Activated CD4-positive, alpha-beta T cell treated with anti-CD3 and anti-CD28 coated beads for 36 hours (primary cell): Measurements from ENCODE around the gene TSPAN1. TPM values are rescaled to one million over a fixed set of nuclear protein-coding genes. Genes with fewer than 3 reads are reported as not detected.

Source experiments
- ATAC-seq: fragments of 200-7000 bp; cut with Tn5 transposase; one replicate; pipeline ENCODE4 v1.10.0; 2021; ENCODE audit warnings: mild to moderate bottlenecking, moderate library complexity
- CTCF ChIA-PET: fragments of 350-600 bp; sonication (Branson Sonifier 250); formaldehyde crosslinking; loops from one replicate; lab custom pipeline; 2021; ENCODE audit warnings: antibody characterized with exemption; lab: Charles Lee
- POLR2A ChIA-PET: fragments of 350-600 bp; sonication (Branson Sonifier 250); formaldehyde crosslinking; loops from one replicate; lab custom pipeline; 2021; ENCODE audit warnings: antibody characterized with exemption, inconsistent platforms; lab: Charles Lee
- DNase-seq: peaks from one replicate; pipeline ENCODE4 v3.0.0-alpha.2; 2020
- H3K27ac Mint-ChIP-seq: one replicate; pipeline ENCODE4 v1.8.0; 2021; ENCODE audit warnings: mixed read lengths
- H3K27me3 Mint-ChIP-seq: one replicate; pipeline ENCODE4 v1.8.0; 2021; ENCODE audit warnings: mixed read lengths
- H3K36me3 Mint-ChIP-seq: one replicate; pipeline ENCODE4 v1.8.0; 2021; ENCODE audit warnings: low read depth, mixed read lengths
- H3K4me1 Mint-ChIP-seq: one replicate; pipeline ENCODE4 v1.8.0; 2021; ENCODE audit warnings: mixed read lengths
- H3K4me3 Mint-ChIP-seq: one replicate; pipeline ENCODE4 v1.8.0; 2021; ENCODE audit warnings: mild to moderate bottlenecking, moderate library complexity, mixed read lengths
- H3K9me3 Mint-ChIP-seq: one replicate; pipeline ENCODE4 v1.8.0; 2021; ENCODE audit warnings: low read depth, mixed read lengths
- intact Hi-C, 2 experiments: fragments of 100-400 bp; cut with DNase I in 1 of 2; cut with micrococcal nuclease in 1 of 2; formaldehyde crosslinking; loops; one replicate each; pipeline versions ENCODE4 v1.14.2 to v1.15.1; 2022 to 2024; cut with DNase I, micrococcal nuclease
- total RNA-seq, 2 experiments: library from RNA; stranded (reverse); gene quantifications; one replicate each; pipeline ENCODE4 v1.2.3, GENCODE V29; 2021

TSPAN1 gene
- total RNA-seq, 2 experiments from 2014 or later, result not detected

DNA sequence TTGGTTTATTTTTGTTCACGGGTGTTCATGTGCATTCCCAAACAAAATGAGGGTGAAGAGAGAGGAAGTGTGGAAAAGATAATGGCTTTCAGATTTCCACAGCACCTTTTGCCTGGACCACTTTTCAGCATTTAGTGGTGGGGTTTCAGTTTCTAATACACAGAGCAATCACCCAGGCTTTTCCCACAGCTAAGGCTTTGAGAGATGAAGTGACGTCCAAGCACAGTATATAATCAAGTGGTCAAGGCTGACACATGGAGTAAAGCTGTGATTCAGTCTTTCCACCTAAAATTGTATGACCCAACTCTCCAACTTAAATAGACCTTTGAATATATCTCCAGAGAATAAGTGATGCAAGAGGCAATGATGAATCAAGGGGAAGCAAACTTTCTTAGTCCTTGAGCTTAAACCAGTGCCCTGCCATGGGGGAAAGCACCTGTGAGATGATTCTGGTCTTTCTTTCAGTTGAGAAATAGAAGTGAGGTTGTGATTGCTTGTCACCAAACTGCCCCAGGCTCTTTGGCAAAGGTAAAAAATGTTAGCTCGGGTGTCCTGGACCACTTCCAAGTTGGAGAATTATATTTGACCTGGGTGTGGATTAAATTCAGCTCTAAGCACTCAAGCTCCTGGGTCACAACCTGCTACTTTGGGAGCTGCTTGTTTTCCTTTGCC is 40.1 kb upstream of the TSPAN1 start:
- intact Hi-C loops, result loop anchor here (5.0 kb wide), 3 partner anchors 37 to 447 kb away; partner anchors contain the start of genes GPBP1L1 (in 1 of the 2), MAST2 (in 1 of the 2) and TMEM69 (in 1 of the 2)
- peaks cover 40% of the 10 kb centered on the region for H3K27me3 Mint-ChIP-seq
- DNase-seq (peak; percentile 8), ATAC-seq (no peak)
- H3K36me3 Mint-ChIP-seq, result no peaks in the 10 kb centered on the region
- no peak overlapping the region for H3K4me3 Mint-ChIP-seq
- POLR2A ChIA-PET, result no interaction called here
- no peak overlapping the region for H3K27ac Mint-ChIP-seq
- CTCF ChIA-PET, result interaction anchor here (0.6 to 1.6 kb wide), 6 partner anchors 47 to 204 kb away, joined by 3 to 4 read pairs (median 4); no protein-coding TSS in a partner anchor
- H3K4me1 Mint-ChIP-seq, result peaks cover 21% of the 10 kb centered on the region
- H3K9me3 Mint-ChIP-seq, result no peaks in the 10 kb centered on the region

DNA sequence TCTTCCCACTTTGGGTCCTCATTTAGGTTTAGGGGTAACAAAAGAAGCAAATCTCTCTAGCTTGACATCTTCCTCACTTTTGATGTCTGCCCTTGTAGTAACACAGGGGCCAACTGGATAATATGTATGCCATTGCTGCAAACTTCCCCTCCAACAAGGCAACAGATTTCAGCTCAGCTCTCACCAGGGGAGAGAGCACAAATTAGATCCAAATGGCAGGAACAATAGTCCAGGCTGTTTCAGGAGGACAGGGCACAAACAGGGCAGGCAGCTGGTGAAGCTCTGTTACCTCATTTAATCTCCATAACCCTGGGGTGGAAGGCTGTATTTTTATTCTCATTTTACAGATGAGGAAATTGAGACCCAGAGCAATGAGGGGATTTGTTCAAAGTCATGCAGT is 38.2 kb upstream of the TSPAN1 start:
- intact Hi-C loops, result no loop called here
- Mint-ChIP-seq H3K4me3 (no peak overlapping the region), H3K27me3 (peaks cover 26% of the 10 kb centered on the region), H3K36me3 (no peaks in the 10 kb centered on the region), H3K27ac (no peak overlapping the region), H3K9me3 (no peaks in the 10 kb centered on the region), H3K4me1 (peaks cover 15% of the 10 kb centered on the region)
- ATAC-seq (no peak), DNase-seq (no peak)
- POLR2A ChIA-PET, result no interaction called here
- CTCF ChIA-PET, result no interaction called here

DNA sequence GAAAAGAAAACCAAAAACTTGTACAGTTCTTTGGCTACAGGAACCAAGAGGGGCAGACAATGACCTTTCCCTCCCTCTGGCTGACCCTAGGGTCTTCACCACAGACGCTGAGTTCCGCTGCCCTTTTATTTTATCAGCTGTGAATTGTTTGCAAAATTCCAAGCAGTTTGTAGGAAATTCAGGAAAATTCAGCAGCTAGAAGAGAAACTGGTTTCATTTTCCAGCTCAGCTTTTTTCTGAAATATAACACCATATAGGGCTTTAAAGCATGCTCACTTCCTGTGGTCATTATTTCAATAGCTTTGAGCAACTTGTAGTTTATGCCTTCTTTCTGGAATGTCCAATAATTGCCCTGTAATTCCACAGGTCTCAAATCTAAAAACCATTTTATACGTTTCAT is 37.0 kb upstream of the TSPAN1 start:
- Mint-ChIP-seq H3K27ac (no peak overlapping the region), H3K36me3 (no peaks in the 10 kb centered on the region), H3K4me3 (no peak overlapping the region), H3K4me1 (peaks cover 10% of the 10 kb centered on the region), H3K9me3 (no peaks in the 10 kb centered on the region), H3K27me3 (peaks cover 18% of the 10 kb centered on the region)
- intact Hi-C loops, result no loop called here
- DNase-seq (no peak), ATAC-seq (no peak)
- ChIA-PET CTCF (interaction anchor here (0.6 kb wide), 1 partner anchor 10 kb away, joined by 3 read pairs; no protein-coding TSS in a partner anchor), POLR2A (no interaction called here)

DNA sequence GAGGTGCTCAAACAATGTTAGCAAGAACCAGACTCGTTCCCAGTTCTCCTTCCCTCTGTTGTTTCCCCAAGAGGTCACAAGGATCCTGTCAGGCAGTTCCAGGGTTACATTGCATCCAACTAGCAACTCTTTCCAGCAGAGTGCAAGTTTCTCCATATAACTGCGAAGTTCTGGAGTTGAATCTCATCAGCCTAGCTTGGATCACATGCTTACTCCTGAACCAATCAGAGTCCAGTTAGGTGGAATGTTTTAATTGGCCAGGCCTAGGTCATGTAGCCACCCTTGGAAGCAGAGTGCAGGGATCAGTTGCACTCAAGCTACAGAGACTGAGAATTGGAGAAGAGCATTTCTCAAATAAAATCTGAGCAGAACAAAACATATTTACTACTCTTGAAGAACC is 26.6 kb upstream of the TSPAN1 start:
- H3K4me1 Mint-ChIP-seq, result no peaks in the 10 kb centered on the region
- H3K27ac Mint-ChIP-seq, result no peak overlapping the region
- ChIA-PET CTCF (interaction anchor here (0.7 to 1.0 kb wide), 2 partner anchors 11 to 110 kb away, joined by 3 to 4 read pairs; no protein-coding TSS in a partner anchor), POLR2A (no interaction called here)
- no peak overlapping the region for H3K4me3 Mint-ChIP-seq
- H3K27me3 Mint-ChIP-seq, result no peaks in the 10 kb centered on the region
- no peaks in the 10 kb centered on the region for H3K36me3 Mint-ChIP-seq
- H3K9me3 Mint-ChIP-seq, result no peaks in the 10 kb centered on the region
- intact Hi-C loops, result no loop called here
- no peak for DNase-seq
- ATAC-seq, result no peak

DNA sequence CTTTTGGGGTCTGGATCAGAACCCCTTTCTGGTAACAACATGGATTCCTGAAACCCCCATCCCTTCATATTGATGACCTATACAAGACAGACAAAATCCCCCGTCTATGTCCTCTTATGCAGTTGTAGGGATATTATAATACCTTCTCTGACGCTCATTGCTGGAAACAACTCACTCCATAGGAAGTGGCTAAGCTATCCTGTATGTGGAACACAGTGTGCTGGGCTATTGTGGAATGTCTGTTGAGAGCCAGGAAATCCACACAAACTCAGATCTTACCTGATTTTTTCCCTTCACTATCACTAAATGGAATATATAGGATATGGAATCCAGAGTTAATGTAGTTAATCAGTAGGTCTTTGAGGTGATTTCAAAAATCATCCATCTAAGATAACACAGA is 24.8 kb upstream of the TSPAN1 start:
- Mint-ChIP-seq H3K27me3 (no peaks in the 10 kb centered on the region), H3K36me3 (no peaks in the 10 kb centered on the region), H3K27ac (no peak overlapping the region), H3K4me3 (no peak overlapping the region), H3K9me3 (no peaks in the 10 kb centered on the region), H3K4me1 (no peaks in the 10 kb centered on the region)
- DNase-seq (no peak), ATAC-seq (no peak)
- ChIA-PET POLR2A (no interaction called here), CTCF (no interaction called here)
- intact Hi-C loops, result no loop called here

DNA sequence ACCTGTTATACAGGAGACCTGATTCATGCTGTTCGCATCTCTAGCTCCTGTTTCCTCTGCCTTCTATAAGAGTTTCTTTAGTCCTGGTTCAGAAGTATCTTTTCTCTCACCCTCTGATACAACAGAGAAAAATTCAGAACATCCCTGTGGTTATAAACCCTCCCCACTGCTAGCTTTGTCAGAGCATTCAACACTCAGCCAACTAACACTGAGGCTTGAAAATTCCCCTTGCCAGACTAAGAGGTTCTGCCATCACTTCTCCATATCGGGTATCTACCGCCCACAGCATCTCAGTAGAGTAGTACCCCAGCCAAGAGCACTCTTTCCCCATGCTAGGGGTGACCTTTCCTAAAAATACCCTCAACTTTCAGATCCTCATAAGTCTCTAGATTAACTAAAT is 22.9 kb upstream of the TSPAN1 start:
- Mint-ChIP-seq H3K27ac (no peak overlapping the region), H3K36me3 (no peaks in the 10 kb centered on the region), H3K4me1 (no peaks in the 10 kb centered on the region), H3K27me3 (no peaks in the 10 kb centered on the region), H3K9me3 (no peaks in the 10 kb centered on the region), H3K4me3 (no peak overlapping the region)
- DNase-seq, result no peak
- no peak for ATAC-seq
- intact Hi-C loops, result no loop called here
- ChIA-PET CTCF (no interaction called here), POLR2A (no interaction called here)

DNA sequence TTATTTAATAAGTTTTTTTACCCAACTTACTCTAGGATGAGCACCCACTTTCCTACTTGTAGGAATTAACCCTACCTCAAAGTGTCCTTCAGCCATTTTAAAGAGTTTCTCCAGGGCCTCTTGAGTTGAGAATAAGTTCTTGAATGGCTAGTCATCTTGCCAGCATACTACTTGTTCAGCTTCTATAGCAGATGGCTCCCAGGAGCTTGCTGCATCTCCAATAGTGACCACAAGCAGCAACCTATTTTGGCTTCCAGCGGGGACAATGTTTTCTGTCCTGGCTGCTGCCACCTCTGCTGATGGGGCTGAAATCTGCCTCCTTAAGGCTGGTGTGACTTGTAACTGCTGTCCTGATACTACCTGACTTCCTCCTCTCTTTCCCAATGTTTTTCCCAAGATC is 21.7 kb upstream of the TSPAN1 start:
- ChIA-PET CTCF (no interaction called here), POLR2A (no interaction called here)
- H3K27me3 Mint-ChIP-seq, result no peaks in the 10 kb centered on the region
- H3K4me1 Mint-ChIP-seq, result no peaks in the 10 kb centered on the region
- intact Hi-C loops, result no loop called here
- no peak for DNase-seq
- ATAC-seq, result no peak
- H3K27ac Mint-ChIP-seq, result no peak overlapping the region
- no peaks in the 10 kb centered on the region for H3K36me3 Mint-ChIP-seq
- no peaks in the 10 kb centered on the region for H3K9me3 Mint-ChIP-seq
- no peak overlapping the region for H3K4me3 Mint-ChIP-seq

DNA sequence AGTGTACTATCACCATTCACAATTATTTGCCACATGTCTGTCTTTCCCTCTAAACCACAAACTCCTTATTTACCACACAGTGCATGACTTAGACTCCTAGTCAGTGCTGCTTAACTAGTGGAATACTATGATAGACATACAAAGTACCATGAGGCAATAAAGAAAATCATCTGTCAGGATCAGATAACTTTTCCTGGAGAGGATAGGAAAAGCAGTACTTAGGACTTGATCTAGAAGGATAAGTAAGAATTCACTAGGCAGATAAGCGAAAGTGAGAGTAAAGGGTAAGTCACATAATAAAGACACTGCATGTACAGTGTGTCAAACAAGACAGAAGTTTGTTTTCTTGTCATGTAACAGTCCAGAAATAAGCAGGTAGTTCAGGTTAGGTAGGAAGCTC is 21.2 kb upstream of the TSPAN1 start:
- H3K4me3 Mint-ChIP-seq, result no peak overlapping the region
- CTCF ChIA-PET, result no interaction called here
- H3K4me1 Mint-ChIP-seq, result no peaks in the 10 kb centered on the region
- DNase-seq (no peak), ATAC-seq (no peak)
- H3K9me3 Mint-ChIP-seq, result no peaks in the 10 kb centered on the region
- no peaks in the 10 kb centered on the region for H3K36me3 Mint-ChIP-seq
- no peak overlapping the region for H3K27ac Mint-ChIP-seq
- no peaks in the 10 kb centered on the region for H3K27me3 Mint-ChIP-seq
- POLR2A ChIA-PET, result no interaction called here
- intact Hi-C loops, result no loop called here

DNA sequence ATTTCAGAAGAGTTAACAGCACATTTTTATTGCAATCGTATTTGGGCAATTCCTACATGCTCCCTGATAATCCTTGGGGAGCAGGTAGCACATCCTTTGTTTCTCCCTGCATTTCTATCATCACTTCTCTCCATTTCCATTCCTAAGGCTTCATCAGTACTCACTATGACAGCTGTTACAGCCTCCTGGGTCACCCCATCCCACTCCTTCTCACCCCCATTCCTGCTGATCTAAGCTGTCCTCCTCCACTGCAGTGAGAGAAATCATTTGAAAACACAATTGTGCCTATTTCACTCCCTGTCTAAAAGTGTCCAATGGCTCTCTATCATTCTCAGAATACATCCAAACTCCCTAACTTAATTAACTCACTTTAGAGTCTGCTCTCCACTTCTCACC is 17.0 kb upstream of the TSPAN1 start:
- no peak for ATAC-seq
- ChIA-PET POLR2A (no interaction called here), CTCF (interaction anchor here (0.6 to 1.3 kb wide), 3 partner anchors 35 to 126 kb away, joined by 3 to 5 read pairs (median 4); no protein-coding TSS in a partner anchor)
- DNase-seq, result no peak
- Mint-ChIP-seq H3K27me3 (no peaks in the 10 kb centered on the region), H3K4me3 (no peak overlapping the region), H3K27ac (no peak overlapping the region), H3K4me1 (no peaks in the 10 kb centered on the region), H3K36me3 (no peaks in the 10 kb centered on the region), H3K9me3 (no peaks in the 10 kb centered on the region)
- intact Hi-C loops, result no loop called here

DNA sequence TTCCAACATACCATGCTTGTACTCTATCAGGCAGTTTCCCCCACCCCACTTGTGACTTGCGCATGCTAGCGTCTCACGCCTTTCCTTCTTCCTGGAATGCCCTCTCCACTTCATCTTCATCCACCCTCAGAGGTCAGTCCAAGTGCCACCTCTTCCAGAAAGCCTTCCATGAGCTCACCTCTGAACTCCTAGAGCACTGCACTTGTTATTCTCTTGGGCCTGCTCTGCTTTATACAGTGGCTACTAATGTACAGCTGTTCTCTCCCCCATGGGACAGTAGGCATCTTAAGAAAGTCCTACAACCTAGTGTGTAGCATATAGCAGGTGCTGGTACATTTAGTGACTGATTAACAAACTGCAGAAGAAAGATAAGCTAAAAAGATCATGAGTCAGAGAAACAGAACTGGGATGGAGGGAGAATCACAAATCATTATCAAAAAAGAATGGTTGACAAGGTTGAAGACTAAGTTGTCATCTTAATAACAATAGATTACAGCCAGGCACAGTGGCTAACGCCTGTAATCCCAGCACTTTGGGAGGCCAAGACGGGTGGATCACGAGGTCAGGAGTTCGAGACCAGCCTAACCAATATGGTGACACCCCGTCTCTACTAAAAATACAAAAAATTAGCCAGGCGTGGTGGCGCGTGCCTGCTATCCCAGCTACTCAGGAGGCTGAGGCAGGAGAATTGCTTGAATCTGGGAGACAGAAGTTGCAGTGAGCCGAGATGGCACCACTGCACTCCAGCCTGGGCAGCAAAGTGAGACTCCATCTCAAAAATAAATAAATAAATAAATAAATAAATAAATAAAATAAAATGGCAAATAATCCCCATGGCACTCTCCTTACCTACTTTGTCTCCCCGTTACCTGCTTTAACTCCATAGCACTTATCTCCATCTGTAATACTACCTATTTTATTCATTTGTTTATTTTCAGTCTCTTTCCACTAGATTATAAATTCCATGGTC is 16.3 kb upstream of the TSPAN1 start:
- Mint-ChIP-seq H3K27ac (no peak overlapping the region), H3K27me3 (no peaks in the 10 kb centered on the region), H3K36me3 (no peaks in the 10 kb centered on the region), H3K4me1 (no peaks in the 10 kb centered on the region), H3K9me3 (no peaks in the 10 kb centered on the region), H3K4me3 (no peak overlapping the region)
- DNase-seq, result no peak
- ATAC-seq, result no peak
- ChIA-PET CTCF (interaction anchor here (1.0 to 2.0 kb wide), 3 partner anchors 10 to 127 kb away, joined by 3 to 4 read pairs (median 4); no protein-coding TSS in a partner anchor), POLR2A (interaction anchor here (0.7 kb wide), 1 partner anchor 63 kb away, joined by 3 read pairs; no protein-coding TSS in a partner anchor)
- intact Hi-C loops, result no loop called here

DNA sequence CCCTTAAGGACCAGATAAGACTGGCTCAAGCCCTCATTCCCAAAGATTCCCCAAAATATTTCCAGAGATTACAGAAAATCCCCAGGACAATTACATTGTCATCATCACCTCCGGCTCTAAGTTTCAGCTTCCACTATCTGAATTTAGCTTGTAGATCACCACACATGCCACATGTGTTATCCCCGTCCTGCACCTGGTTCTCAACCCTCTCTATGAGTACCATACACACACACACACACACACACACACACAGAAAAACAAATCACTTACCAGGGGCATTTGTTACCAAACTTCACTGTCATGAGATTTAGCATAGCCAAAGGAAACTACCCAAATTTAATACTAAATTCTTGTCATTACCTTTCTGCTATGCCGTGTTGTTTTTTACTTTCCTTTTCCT is 15.4 kb upstream of the TSPAN1 start:
- Mint-ChIP-seq H3K27ac (no peak overlapping the region), H3K9me3 (no peaks in the 10 kb centered on the region), H3K4me1 (no peaks in the 10 kb centered on the region), H3K4me3 (no peak overlapping the region), H3K36me3 (no peaks in the 10 kb centered on the region), H3K27me3 (no peaks in the 10 kb centered on the region)
- intact Hi-C loops, result no loop called here
- ATAC-seq (no peak), DNase-seq (no peak)
- CTCF ChIA-PET, result interaction anchor here (2.0 kb wide), 1 partner anchor 9 kb away, joined by 4 read pairs; no protein-coding TSS in a partner anchor
- POLR2A ChIA-PET, result no interaction called here
